ENCODE measurements around the gene TMEM130.
"Not testable (repeated sequence)": the region's sequence is repeated elsewhere in the genome, so short reads cannot be mapped to it uniquely, and the experiment has no call there.

The TMEM130 gene

GRCh38 chr7:98842552-98842951 lies 27.3 kb downstream of the TMEM130 start:
- not testable (repeated sequence) for DNase-seq (ENCODE audit: low read depth in 2 of 2)

- DNase-seq (ENCODE audit: low read depth in 2 of 2): peak; percentile 64 to 68
Observed at GRCh38 chr7:98841179-98841997, 28.4 kb downstream of the TMEM130 start.

GRCh38 chr7:98840722-98841121 lies 29.1 kb downstream of the TMEM130 start:
- no peak for DNase-seq (ENCODE audit: low read depth in 2 of 2)

GRCh38 chr7:98840096-98840495 lies 29.7 kb downstream of the TMEM130 start:
- DNase-seq (ENCODE audit: low read depth in 2 of 2): no peak

GRCh38 chr7:98837630-98837972 lies 32.2 kb downstream of the TMEM130 start:
- no peak for DNase-seq (ENCODE audit: low read depth in 2 of 2)

GRCh38 chr7:98836811-98837629 lies 32.8 kb downstream of the TMEM130 start:
- peak in 1 of 2 donors; percentile 18 for DNase-seq (ENCODE audit: low read depth in 2 of 2)

GRCh38 chr7:98834949-98835348 lies 34.9 kb downstream of the TMEM130 start:
- no peak for DNase-seq (ENCODE audit: low read depth in 2 of 2)

GRCh38 chr7:98833022-98833421 lies 36.8 kb downstream of the TMEM130 start:
- no peak for DNase-seq (ENCODE audit: low read depth in 2 of 2)

- peak; percentile 18 to 30 for DNase-seq (ENCODE audit: low read depth in 2 of 2)
Observed at GRCh38 chr7:98831641-98832221, 38.1 kb downstream of the TMEM130 start.

GRCh38 chr7:98830972-98831548 lies 38.8 kb downstream of the TMEM130 start:
- no peak for DNase-seq (ENCODE audit: low read depth in 2 of 2)

GRCh38 chr7:98828368-98828767 lies 41.4 kb downstream of the TMEM130 start:
- DNase-seq (ENCODE audit: low read depth in 2 of 2): no peak

GRCh38 chr7:98827258-98827657 lies 42.6 kb downstream of the TMEM130 start:
- DNase-seq (ENCODE audit: low read depth in 2 of 2): no peak

- no peak for DNase-seq (ENCODE audit: low read depth in 2 of 2)
Observed at GRCh38 chr7:98826811-98827231, 43.0 kb downstream of the TMEM130 start.

- DNase-seq (ENCODE audit: low read depth in 2 of 2): no peak
Observed at GRCh38 chr7:98826387-98826786, 43.4 kb downstream of the TMEM130 start.

GRCh38 chr7:98823226-98823625 lies 46.6 kb downstream of the TMEM130 start:
- DNase-seq (ENCODE audit: low read depth in 2 of 2): no peak

- DNase-seq (ENCODE audit: low read depth in 2 of 2): no peak
Observed at GRCh38 chr7:98821348-98821747, 48.5 kb downstream of the TMEM130 start.

GRCh38 chr7:98816967-98817710 lies 52.7 kb downstream of the TMEM130 start:
- no peak for DNase-seq (ENCODE audit: low read depth in 2 of 2)

- DNase-seq (ENCODE audit: low read depth in 2 of 2): no peak
Observed at GRCh38 chr7:98816241-98816640, 53.6 kb downstream of the TMEM130 start.

GRCh38 chr7:98815313-98815712 lies 54.5 kb downstream of the TMEM130 start:
- no peak for DNase-seq (ENCODE audit: low read depth in 2 of 2)

GRCh38 chr7:98811299-98811698 lies 58.5 kb downstream of the TMEM130 start:
- no peak for DNase-seq (ENCODE audit: low read depth in 2 of 2)

GRCh38 chr7:98810153-98810802 lies 59.5 kb downstream of the TMEM130 start:
- no peak for DNase-seq (ENCODE audit: low read depth in 2 of 2)

Data from activated CD4-positive, alpha-beta T cell treated with anti-CD3 and anti-CD28 coated beads for 24 hours (primary cell).